ENCODE measurements around the gene ENTPD1.

GRCh38 chr10:95881316-95881715 is 125.4 kb downstream of the ENTPD1 start:
- TF ChIP-seq CTCF (IDR thresholded peaks at IDR 0.05) = no peak
- no peak for TF ChIP-seq ZFX (IDR thresholded peaks at IDR 0.05; ENCODE audit: borderline replicate concordance)
